HG03439 (cell line): Measurements from ENCODE around the gene FAIM2.

Experiments used
- ATAC-seq: cut with Tn5 transposase; IDR thresholded peaks from one replicate; pipeline ENCODE4 v1.9.1; 2021; ENCODE audit warnings: mild to moderate bottlenecking, moderate library complexity; ENCODE audit not compliant: unreplicated experiment

FAIM2 gene

GRCh38 chr12:49899921-49900320 is 3.8 kb downstream of the FAIM2 start:
- ATAC-seq: no peak

- ATAC-seq: no peak
Observed at GRCh38 chr12:49899286-49899843, 4.3 kb downstream of the FAIM2 start.

- no peak for ATAC-seq
Observed at GRCh38 chr12:49897276-49897675, 6.4 kb downstream of the FAIM2 start.

- ATAC-seq: no peak
Observed at GRCh38 chr12:49895773-49896172, 7.9 kb downstream of the FAIM2 start.

GRCh38 chr12:49894751-49895148 is 8.9 kb downstream of the FAIM2 start:
- ATAC-seq: no peak

- no peak for ATAC-seq
Observed at GRCh38 chr12:49893753-49894750, 9.6 kb downstream of the FAIM2 start.

GRCh38 chr12:49892732-49893317 is 10.9 kb downstream of the FAIM2 start:
- ATAC-seq: no peak

GRCh38 chr12:49892084-49892731 is 11.5 kb downstream of the FAIM2 start:
- ATAC-seq: no peak

- ATAC-seq: no peak
Observed at GRCh38 chr12:49891476-49891875, 12.2 kb downstream of the FAIM2 start.

GRCh38 chr12:49891012-49891411 is 12.7 kb downstream of the FAIM2 start:
- no peak for ATAC-seq

GRCh38 chr12:49890096-49890461 is 13.6 kb downstream of the FAIM2 start:
- no peak for ATAC-seq

GRCh38 chr12:49889361-49890095 is 14.2 kb downstream of the FAIM2 start:
- ATAC-seq: no peak

- ATAC-seq: no peak
Observed at GRCh38 chr12:49888461-49889151, 15.1 kb downstream of the FAIM2 start.

GRCh38 chr12:49887536-49888401 is 15.9 kb downstream of the FAIM2 start:
- no peak for ATAC-seq

GRCh38 chr12:49887091-49887490 is 16.6 kb downstream of the FAIM2 start:
- ATAC-seq: no peak

GRCh38 chr12:49885663-49886461 is 17.8 kb downstream of the FAIM2 start:
- no peak for ATAC-seq

GRCh38 chr12:49885118-49885517 is 18.6 kb downstream of the FAIM2 start:
- ATAC-seq: no peak

GRCh38 chr12:49882851-49883464 is 20.7 kb downstream of the FAIM2 start:
- ATAC-seq: no peak
